PC-3 (cell line): ENCODE results near the gene EPHB2.

ENCODE experiments used
- EZH2 ChIP-seq: fragments of 300-600 bp; sonication (generic); IDR thresholded peaks from one replicate; pipeline ENCODE4 v1.6.1; 2017; ENCODE audit warnings: antibody characterized with exemption, mild to moderate bottlenecking, low read length; ENCODE audit not compliant: unreplicated experiment
- EZH2phosphoT487 ChIP-seq: fragments of 300-600 bp; sonication (generic); IDR thresholded peaks from 2 replicates; pipeline ENCODE4 v1.6.1; 2018; ENCODE audit warnings: mild to moderate bottlenecking, antibody characterized with exemption, low read length, borderline replicate concordance
- TF ChIP-seq, protein P1 (sequence below): fragments of 300-600 bp; sonication (generic); conservative IDR thresholded peaks from 2 replicates; pipeline ENCODE4 v1.5.1; 2017; ENCODE audit warnings: antibody characterized with exemption, low read depth, mild to moderate bottlenecking, low read length

DNA sequence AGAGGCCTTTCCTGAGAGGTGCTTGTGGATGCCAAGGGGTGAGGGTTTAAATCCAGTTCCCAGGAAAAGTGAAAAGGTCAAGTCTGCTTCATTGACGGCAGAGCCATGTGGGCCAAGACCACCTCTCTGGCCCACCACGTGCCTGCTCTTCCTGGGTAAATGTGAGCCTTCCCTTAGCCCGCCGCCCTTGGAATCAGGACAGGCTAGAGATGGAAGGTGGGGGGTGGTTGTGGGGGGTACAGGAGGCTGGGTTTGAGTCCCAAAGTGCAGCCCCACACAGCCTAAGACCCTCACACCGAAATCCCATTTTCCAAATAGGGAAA lies 104.4 kb downstream of the EPHB2 start:
- TF ChIP-seq, protein P1, sequence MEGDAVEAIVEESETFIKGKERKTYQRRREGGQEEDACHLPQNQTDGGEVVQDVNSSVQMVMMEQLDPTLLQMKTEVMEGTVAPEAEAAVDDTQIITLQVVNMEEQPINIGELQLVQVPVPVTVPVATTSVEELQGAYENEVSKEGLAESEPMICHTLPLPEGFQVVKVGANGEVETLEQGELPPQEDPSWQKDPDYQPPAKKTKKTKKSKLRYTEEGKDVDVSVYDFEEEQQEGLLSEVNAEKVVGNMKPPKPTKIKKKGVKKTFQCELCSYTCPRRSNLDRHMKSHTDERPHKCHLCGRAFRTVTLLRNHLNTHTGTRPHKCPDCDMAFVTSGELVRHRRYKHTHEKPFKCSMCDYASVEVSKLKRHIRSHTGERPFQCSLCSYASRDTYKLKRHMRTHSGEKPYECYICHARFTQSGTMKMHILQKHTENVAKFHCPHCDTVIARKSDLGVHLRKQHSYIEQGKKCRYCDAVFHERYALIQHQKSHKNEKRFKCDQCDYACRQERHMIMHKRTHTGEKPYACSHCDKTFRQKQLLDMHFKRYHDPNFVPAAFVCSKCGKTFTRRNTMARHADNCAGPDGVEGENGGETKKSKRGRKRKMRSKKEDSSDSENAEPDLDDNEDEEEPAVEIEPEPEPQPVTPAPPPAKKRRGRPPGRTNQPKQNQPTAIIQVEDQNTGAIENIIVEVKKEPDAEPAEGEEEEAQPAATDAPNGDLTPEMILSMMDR = no peak
- TF ChIP-seq EZH2 (no peak), EZH2phosphoT487 (no peak)
